Osteoblast (primary cell): ENCODE data around the gene GRM1. TPM values are rescaled to one million over a fixed set of nuclear protein-coding genes. Genes with fewer than 3 reads are reported as not detected.
"Not testable (repeated sequence)": the region's sequence is repeated elsewhere in the genome, so short reads cannot be mapped to it uniquely, and the experiment has no call there.

Source experiments
- DNase-seq: peaks from one replicate; pipeline ENCODE4 v3.0.0; 2011; ENCODE audit warnings: low spot score, mixed read lengths; ENCODE audit not compliant: insufficient read length; ENCODE audit errors: missing footprints
- H2AFZ ChIP-seq: 2 replicates; pipeline ENCODE4 v1.6.0; 2011; ENCODE audit warnings: mild to moderate bottlenecking, low read length
- H3K27ac ChIP-seq: 2 replicates; pipeline ENCODE4 v1.5.1; 2011; ENCODE audit warnings: mild to moderate bottlenecking, low read depth, low read length, moderate library complexity
- H3K27me3 ChIP-seq: 2 replicates; pipeline ENCODE4 v1.6.0; 2012; ENCODE audit warnings: mild to moderate bottlenecking, control low read depth, inconsistent platforms, low read length, moderate library complexity; ENCODE audit not compliant: insufficient read depth
- H3K36me3 ChIP-seq: 2 replicates; pipeline ENCODE4 v1.5.1; 2011; ENCODE audit warnings: mild to moderate bottlenecking, low read length, control low read depth, moderate library complexity; ENCODE audit not compliant: insufficient read depth
- H3K4me1 ChIP-seq: 2 replicates; pipeline ENCODE4 v1.5.1; 2011; ENCODE audit warnings: mild to moderate bottlenecking, low read length, control low read depth, moderate library complexity; ENCODE audit not compliant: insufficient read depth
- H3K4me2 ChIP-seq: 2 replicates; pipeline ENCODE4 v1.6.0; 2011; ENCODE audit warnings: mild to moderate bottlenecking, low read length; ENCODE audit not compliant: insufficient read depth
- H3K4me3 ChIP-seq: fragments of 200-600 bp; sonication (generic); 3 replicates; pipeline ENCODE4 v1.5.1; 2012; ENCODE audit warnings: mild to moderate bottlenecking, low read length, inconsistent platforms; ENCODE audit not compliant: insufficient read depth
- H3K79me2 ChIP-seq: 2 replicates; pipeline ENCODE4 v1.6.0; 2012; ENCODE audit warnings: mild to moderate bottlenecking, low read length, control low read depth, inconsistent platforms; ENCODE audit not compliant: insufficient read depth
- H3K9me3 ChIP-seq: 2 replicates; pipeline ENCODE4 v1.5.1; 2011; ENCODE audit warnings: low read depth, low read length, control low read depth
- H4K20me1 ChIP-seq: 2 replicates; pipeline ENCODE4 v1.6.0; 2012; ENCODE audit warnings: mild to moderate bottlenecking, low read length, control low read depth; ENCODE audit not compliant: insufficient read depth
- total RNA-seq: library from RNA; depleted of rRNA; stranded (reverse); fragments of >200 nt; gene quantifications from 2 replicates; pipeline ENCODE4 v1.2.3, GENCODE V29; 2012
- TF ChIP-seq, protein P1 (sequence below): IDR thresholded peaks from 2 replicates; pipeline ENCODE4 v1.5.1; 2011; ENCODE audit warnings: mild to moderate bottlenecking, low read depth, low read length, moderate library complexity; ENCODE audit errors: extremely low read depth

The GRM1 gene
- total RNA-seq, 1 donor = under 0.01 TPM

DNA sequence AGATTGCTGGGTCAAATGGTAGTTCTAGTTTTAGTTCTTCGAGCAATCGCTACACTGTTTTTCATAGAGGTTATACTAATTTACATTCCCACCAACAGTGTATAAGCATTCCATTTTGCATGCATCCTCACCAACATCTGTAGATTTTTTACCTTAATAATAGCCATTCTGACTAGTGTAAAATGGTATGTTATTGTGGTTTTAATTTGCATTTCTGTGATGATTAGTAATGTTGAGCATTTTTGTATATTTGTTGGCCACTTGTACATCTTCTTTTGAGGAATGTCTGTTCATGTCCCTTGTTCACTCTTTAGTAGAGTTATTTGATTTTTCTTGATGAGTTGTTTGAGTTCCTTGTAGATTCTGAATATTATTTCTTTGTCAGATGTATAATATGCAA is 236.2 kb downstream of the GRM1 start:
- H3K79me2 ChIP-seq = no peaks in the 10 kb centered on the region
- no peak overlapping the region for H3K27ac ChIP-seq
- TF ChIP-seq, protein P1, sequence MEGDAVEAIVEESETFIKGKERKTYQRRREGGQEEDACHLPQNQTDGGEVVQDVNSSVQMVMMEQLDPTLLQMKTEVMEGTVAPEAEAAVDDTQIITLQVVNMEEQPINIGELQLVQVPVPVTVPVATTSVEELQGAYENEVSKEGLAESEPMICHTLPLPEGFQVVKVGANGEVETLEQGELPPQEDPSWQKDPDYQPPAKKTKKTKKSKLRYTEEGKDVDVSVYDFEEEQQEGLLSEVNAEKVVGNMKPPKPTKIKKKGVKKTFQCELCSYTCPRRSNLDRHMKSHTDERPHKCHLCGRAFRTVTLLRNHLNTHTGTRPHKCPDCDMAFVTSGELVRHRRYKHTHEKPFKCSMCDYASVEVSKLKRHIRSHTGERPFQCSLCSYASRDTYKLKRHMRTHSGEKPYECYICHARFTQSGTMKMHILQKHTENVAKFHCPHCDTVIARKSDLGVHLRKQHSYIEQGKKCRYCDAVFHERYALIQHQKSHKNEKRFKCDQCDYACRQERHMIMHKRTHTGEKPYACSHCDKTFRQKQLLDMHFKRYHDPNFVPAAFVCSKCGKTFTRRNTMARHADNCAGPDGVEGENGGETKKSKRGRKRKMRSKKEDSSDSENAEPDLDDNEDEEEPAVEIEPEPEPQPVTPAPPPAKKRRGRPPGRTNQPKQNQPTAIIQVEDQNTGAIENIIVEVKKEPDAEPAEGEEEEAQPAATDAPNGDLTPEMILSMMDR = no peak
- H3K4me2 ChIP-seq = no peak overlapping the region
- H3K27me3 ChIP-seq = no peaks in the 10 kb centered on the region
- no peak overlapping the region for H3K4me3 ChIP-seq
- H2AFZ ChIP-seq = no peak overlapping the region
- DNase-seq = no peak
- no peaks in the 10 kb centered on the region for H3K9me3 ChIP-seq
- H3K36me3 ChIP-seq = no peaks in the 10 kb centered on the region
- H3K4me1 ChIP-seq = no peaks in the 10 kb centered on the region
- H4K20me1 ChIP-seq = no peaks in the 10 kb centered on the region

DNA sequence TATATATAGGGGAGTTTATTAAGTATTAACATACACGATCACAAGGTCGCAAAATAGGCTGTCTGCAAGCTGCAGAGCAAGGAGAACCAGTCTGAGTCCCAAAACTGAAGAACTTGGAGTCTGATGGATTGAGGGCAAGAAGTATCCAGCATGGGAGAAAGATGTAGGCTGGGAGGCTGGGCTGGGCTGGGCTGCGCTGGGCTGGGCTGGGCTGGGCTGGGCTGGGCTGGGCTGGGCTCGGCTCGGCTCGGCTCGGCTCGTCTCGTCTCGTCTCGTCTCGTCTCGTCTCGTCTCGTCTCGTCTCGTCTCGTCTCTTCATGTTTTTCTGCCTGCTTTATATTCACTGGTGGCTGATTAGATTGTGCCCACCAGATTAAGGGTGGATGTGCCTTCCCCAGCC is 238.6 kb downstream of the GRM1 start:
- Histone ChIP-seq H3K27me3 (no peaks in the 10 kb centered on the region), H3K27ac (no peak overlapping the region), H3K36me3 (no peaks in the 10 kb centered on the region), H3K4me2 (no peak overlapping the region), H3K4me3 (no peak overlapping the region), H3K79me2 (no peaks in the 10 kb centered on the region), H2AFZ (no peak overlapping the region), H4K20me1 (no peaks in the 10 kb centered on the region), H3K9me3 (no peaks in the 10 kb centered on the region), H3K4me1 (no peaks in the 10 kb centered on the region)
- DNase-seq = no peak
- TF ChIP-seq, protein P1 = no peak

DNA sequence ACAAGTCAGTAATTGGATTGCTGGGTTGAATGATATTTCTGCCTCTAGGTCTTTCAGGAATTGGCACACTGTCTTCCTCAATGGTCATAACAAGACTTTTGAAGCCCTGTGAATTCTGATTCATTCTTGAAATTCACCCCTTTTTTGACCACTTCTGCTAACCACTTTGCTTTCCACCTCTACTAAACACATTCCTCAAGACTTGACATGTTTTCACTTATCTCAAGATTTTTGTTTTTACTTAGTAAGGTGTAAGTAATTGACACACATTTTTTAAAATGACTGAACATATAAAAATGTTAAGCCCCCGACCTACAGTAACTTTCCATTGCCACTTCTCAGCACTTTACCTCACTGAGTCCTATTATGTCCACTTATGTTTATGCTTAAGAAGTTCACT is 239.1 kb downstream of the GRM1 start:
- Histone ChIP-seq H2AFZ (no peak overlapping the region), H3K27me3 (no peaks in the 10 kb centered on the region), H3K4me1 (no peaks in the 10 kb centered on the region), H4K20me1 (no peaks in the 10 kb centered on the region), H3K36me3 (no peaks in the 10 kb centered on the region), H3K4me3 (no peak overlapping the region), H3K27ac (no peak overlapping the region), H3K79me2 (no peaks in the 10 kb centered on the region), H3K4me2 (no peak overlapping the region), H3K9me3 (no peaks in the 10 kb centered on the region)
- no peak for DNase-seq
- TF ChIP-seq, protein P1 = no peak

DNA sequence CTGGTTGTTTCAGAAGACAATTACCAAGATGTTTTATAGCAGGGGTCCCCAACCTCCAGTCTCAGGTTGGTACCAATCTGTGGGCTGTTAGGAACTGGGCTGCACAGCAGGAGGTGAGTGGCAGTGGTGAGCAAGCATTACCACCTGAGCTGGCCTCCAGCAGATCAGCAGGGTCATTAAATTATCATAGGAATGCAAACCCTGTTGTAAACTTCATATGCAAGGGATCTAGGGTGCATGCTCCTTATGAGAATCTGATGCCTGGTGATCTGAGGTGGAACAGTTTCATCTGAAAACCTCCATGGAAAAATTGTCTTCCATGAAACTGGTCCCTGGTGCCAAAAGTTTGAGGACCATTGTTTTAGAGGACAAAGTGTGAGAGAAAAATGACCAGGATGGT is 240.6 kb downstream of the GRM1 start:
- H3K9me3 ChIP-seq = no peaks in the 10 kb centered on the region
- H3K79me2 ChIP-seq = no peaks in the 10 kb centered on the region
- no peaks in the 10 kb centered on the region for H3K36me3 ChIP-seq
- no peak overlapping the region for H3K4me2 ChIP-seq
- H2AFZ ChIP-seq = no peak overlapping the region
- H4K20me1 ChIP-seq = no peaks in the 10 kb centered on the region
- H3K4me3 ChIP-seq = no peak overlapping the region
- no peak overlapping the region for H3K27ac ChIP-seq
- H3K27me3 ChIP-seq = no peaks in the 10 kb centered on the region
- H3K4me1 ChIP-seq = no peaks in the 10 kb centered on the region
- TF ChIP-seq, protein P1 = no peak
- no peak for DNase-seq

DNA sequence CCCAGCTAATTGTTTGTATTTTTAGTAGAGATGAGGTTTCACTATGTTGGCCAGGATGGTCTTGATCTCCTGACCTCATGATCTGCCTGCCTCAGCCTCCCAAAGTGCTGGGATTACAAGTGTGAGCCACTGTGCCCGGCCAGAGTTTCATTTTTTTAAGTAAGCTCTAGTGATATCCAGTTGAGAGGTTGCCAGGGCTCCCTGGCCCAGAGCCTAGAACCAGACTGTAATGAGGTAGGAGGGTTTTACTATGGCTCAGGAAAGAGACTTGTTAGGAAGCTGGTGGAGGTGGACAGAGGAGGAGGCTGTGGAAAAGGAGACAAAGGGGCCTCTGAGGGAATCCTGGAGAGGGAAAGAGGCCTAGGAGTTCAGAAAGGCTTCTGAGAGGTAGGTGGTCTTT is 242.3 kb downstream of the GRM1 start:
- not testable (repeated sequence) for H3K4me2 ChIP-seq, H4K20me1 ChIP-seq, H2AFZ ChIP-seq, H3K4me1 ChIP-seq, DNase-seq, H3K4me3 ChIP-seq, H3K27me3 ChIP-seq, H3K36me3 ChIP-seq, H3K27ac ChIP-seq, H3K9me3 ChIP-seq, H3K79me2 ChIP-seq
